WTC11 (cell line): Measurements from ENCODE around the gene CD9.

Source experiments
- AR ChIP-seq: fragments of 250-450 bp; sonication (Bioruptor Pico); IDR thresholded peaks from 2 replicates; pipeline ENCODE4 v1.9.0; 2021; ENCODE audit warnings: mild to moderate bottlenecking
- ARID4B ChIP-seq: sonication (generic); formaldehyde crosslinking; IDR thresholded peaks from 2 replicates; pipeline ENCODE4 v1.8.0; 2023; ENCODE audit warnings: missing genetic modification reagents, mild to moderate bottlenecking, borderline replicate concordance
- ATF2 ChIP-seq: sonication (generic); formaldehyde crosslinking; IDR thresholded peaks from 2 replicates; pipeline ENCODE4 v1.8.1; 2022; ENCODE audit warnings: low read depth, missing genetic modification reagents, borderline replicate concordance
- CTCF ChIP-seq: fragments of 200-600 bp; IDR thresholded peaks from 2 replicates; pipeline ENCODE4 v1.8.0; 2022; ENCODE audit warnings: antibody characterized with exemption
- GABPB1 ChIP-seq: sonication (generic); formaldehyde crosslinking; IDR thresholded peaks from 2 replicates; pipeline ENCODE4 v1.8.1; 2023; ENCODE audit warnings: mild to moderate bottlenecking, missing genetic modification reagents
- IRF1 ChIP-seq: sonication (generic); formaldehyde crosslinking; IDR thresholded peaks from 2 replicates; pipeline ENCODE4 v1.8.0; 2023; ENCODE audit warnings: missing genetic modification reagents
- JUN ChIP-seq: sonication (generic); formaldehyde crosslinking; IDR thresholded peaks from 2 replicates; pipeline ENCODE4 v1.8.0; 2023; ENCODE audit warnings: mild to moderate bottlenecking, missing genetic modification reagents
- NR1H2 ChIP-seq: sonication (generic); formaldehyde crosslinking; IDR thresholded peaks from 2 replicates; pipeline ENCODE4 v1.9.0; 2021; ENCODE audit warnings: mild to moderate bottlenecking, moderate library complexity, missing genetic modification reagents
- NR2C2 ChIP-seq: sonication (generic); formaldehyde crosslinking; IDR thresholded peaks from 2 replicates; pipeline ENCODE4 v1.8.0; 2022; ENCODE audit warnings: mild to moderate bottlenecking, missing genetic modification reagents
- STAT6 ChIP-seq: sonication (generic); formaldehyde crosslinking; conservative IDR thresholded peaks from 2 replicates; pipeline ENCODE4 v1.8.1; 2023; ENCODE audit warnings: mild to moderate bottlenecking, low read depth, missing genetic modification reagents, moderate library complexity

- TF ChIP-seq NR1H2 (no peak), JUN (CRISPR knock-in tag) (no peak), CTCF (no peak), ARID4B (CRISPR knock-in tag) (no peak), NR2C2 (CRISPR knock-in tag) (no peak), STAT6 (CRISPR knock-in tag) (no peak), GABPB1 (CRISPR knock-in tag) (no peak), IRF1 (no peak), ATF2 (no peak), AR (CRISPR knock-in tag) (no peak)
Observed at GRCh38 chr12:6201213-6201608, 1.0 kb downstream of the CD9 start.
